GM18507 (cell line): ENCODE measurements around the gene RGS6.
A peak's percentile ranks its signal among the peaks of the same experiment; 100 is the strongest.

Source experiments
- DNase-seq: peaks from one replicate; pipeline ENCODE4 v3.0.0; 2011; ENCODE audit warnings: low read depth; ENCODE audit not compliant: insufficient read length; ENCODE audit errors: extremely low spot score
- FAIRE-seq: peaks from 2 replicates; lab custom pipeline; 2011; peaks lifted over from hg19 to GRCh38; lab: Jason Lieb, UNC

Gene RGS6

DNA sequence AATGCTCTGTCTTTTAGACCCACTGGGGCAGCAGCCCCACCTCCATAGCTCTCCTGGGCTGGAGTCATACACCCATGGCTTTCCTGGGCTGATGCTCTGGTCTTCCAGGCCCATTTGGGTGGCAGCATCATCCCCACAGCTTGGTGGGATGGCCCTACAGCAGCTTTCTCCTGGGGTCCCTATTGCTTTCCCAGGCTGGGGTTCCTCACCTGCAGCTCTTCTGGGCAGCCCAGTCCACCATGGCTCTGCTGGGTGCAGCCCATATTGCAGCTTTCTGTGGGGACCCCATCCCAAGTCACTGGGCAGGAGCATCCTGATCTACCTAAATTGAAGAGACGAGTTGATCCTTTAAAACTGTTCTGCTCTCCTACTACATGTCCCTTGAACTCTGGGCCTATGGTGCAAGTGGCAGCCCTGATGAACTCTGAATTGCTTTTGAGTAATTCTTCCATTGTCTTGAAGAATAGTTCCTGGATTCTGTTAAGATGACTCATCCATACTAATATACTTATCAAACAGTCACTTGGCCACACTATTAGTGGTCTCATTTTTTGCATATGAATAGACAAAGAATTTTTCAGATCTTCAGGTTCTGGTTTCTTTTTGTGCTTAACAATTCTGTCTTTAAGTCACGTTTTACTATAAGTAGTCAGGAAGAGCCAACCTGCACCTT, 571.6 kb downstream of the RGS6 start:
- no peak for DNase-seq
- FAIRE-seq: no peak

DNA sequence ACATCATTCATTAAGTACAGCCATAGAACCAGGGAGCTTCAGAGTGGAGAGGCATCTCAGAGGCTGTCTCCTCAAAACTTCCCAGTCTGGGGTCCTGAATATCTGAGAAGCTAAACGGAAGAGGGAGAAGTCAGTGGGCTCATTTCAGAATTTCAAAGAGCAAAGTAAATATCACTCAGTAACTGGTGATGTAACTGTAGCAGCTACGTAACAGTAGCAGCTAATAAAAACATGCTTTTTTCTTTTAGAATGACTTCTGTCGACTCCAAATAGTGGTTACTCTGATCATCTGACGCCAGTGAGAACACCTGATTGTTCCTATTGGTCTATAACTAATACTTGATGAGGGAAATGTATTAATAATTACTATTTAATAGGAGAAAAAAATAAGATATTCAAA, 578.3 kb downstream of the RGS6 start:
- DNase-seq (no peak), FAIRE-seq (no peak)

DNA sequence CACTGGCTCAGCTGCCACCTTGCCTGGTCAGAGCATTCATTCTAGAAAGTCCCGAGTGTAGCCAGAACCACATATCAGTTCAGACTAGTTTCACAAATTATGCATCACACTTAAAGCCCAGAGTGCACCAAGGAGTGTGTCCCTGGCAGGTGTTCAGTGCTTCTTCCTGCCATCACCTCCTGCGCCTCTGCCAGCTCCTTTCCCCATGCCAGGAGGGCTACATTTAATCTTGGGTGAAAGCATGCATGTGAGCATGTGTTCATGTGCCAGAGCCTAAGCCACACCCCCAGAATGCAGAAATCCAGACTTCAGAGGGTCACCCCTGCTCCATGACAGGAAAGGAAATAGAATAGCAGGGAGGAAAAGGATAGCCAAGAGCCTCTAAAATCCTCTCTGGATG, 580.1 kb downstream of the RGS6 start:
- DNase-seq (no peak), FAIRE-seq (no peak)

DNA sequence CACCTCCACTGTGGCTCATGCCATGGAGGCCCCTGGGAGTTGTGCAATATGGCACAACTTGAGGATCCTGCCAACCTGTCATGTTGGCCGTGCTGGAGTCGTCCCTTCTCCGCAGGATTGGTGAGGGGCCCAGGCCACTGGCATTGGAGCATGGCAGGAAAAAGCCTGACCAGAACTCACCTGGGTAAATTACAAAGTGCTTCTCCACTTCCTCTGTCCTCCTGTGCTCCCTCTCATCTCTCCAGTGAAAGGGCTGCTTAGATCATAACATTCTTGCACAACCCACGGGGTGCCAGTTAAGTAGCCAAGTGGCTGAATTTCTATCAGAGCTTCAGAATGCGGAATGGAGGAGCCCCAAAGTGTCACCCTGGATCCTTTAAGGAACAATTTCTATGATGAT, 580.7 kb downstream of the RGS6 start:
- DNase-seq: no peak
- FAIRE-seq: no peak

- no peak for FAIRE-seq
- no peak for DNase-seq
Measured at GRCh38 chr14:72513346-72513745, 581.1 kb downstream of the RGS6 start.

- DNase-seq (no peak), FAIRE-seq (peak; percentile 73)
Measured at GRCh38 chr14:72513965-72514659, 581.9 kb downstream of the RGS6 start.

GRCh38 chr14:72514660-72515025, 582.4 kb downstream of the RGS6 start:
- FAIRE-seq (no peak), DNase-seq (no peak)

DNA sequence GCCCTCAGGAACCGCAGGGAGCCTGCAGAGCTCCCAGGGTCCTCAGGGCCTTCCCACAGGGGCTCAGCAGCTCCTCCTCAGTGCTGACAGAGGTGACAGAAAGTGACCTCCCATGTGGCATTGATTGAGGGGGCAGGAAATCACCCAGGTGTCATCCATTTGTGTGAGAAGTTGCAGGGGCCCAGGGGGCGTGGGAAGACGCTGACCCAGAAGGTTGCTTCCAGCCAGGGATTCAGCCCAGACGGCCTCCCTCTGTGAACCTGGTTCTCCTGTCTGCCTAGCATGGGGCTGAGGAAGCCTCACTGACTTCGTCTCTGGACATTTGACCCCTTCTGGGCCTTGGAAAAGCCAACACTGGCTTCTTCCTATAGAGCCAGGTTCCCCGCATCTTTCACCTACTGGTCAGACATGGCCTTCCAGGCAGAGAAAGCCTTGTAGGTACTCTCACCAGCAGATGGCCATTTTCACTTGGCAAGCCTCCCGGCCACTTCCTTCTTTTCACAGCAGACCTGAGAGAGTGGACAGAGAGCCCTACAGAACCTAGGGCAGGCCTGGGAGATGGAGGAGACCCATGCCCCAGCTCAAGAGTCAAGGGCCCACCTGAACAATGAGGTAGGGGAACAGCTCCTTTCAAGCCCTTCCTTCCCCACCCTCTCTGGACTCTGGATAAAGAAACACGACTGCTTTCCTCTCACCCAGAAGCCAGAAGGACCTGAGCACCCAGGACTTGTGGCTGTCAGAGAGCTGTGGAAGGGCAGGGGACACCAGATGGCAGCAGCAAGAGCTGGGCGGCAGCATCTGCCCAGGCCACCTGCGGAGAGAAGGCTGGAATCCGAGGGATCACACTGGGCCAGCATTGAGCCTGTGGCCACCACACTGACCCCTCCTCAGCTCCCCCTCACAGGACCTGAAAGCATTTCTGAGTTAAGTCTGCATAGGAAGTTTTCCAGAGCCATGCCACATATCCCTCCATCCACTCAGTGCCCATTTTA, 583.8 kb downstream of the RGS6 start:
- no peak for DNase-seq
- FAIRE-seq: no peak

- DNase-seq (peak; percentile 15), FAIRE-seq (peak; percentile 90)
Measured at GRCh38 chr14:72516936-72517700, 584.9 kb downstream of the RGS6 start.

DNA sequence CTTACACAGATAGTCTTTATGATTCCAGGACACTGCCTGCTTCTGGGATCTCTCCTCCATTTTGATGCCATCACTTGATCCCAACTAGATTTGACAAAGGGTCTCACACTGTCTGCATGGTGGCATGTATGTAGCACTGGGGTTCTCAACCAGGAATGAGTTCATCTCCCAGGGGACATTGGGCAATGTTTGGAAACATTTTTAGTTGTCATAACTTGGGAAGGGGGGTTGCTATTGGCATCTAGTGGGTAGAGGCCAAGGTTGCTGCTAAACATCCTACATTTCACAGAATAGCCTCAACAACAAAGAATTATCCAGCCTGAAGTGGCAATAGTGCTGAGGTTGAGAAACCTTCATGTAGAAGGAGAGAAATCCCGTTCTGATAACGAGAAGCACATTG, 585.5 kb downstream of the RGS6 start:
- DNase-seq: no peak
- no peak for FAIRE-seq

GRCh38 chr14:72518809-72519377, 586.7 kb downstream of the RGS6 start:
- DNase-seq: peak; percentile 30
- peak; percentile 86 for FAIRE-seq

DNA sequence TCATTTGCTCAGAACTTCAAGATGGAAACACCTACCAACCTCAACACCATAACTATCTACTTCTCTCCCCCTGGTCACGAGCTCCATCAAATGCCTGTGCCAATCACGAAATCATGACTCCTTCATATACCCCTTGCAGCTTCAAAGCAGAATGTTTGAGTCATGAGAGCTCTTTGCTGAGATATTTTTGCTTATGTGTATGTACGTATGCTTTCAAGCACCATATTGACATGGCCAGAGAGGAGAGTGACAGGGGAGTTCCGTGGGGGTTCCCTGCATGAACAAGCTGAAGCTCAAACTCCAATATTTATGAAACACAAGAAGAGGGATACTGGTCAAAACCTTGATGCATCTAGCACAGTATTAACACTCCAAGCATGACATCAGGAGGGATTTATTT, 587.3 kb downstream of the RGS6 start:
- no peak for DNase-seq
- FAIRE-seq: no peak

DNA sequence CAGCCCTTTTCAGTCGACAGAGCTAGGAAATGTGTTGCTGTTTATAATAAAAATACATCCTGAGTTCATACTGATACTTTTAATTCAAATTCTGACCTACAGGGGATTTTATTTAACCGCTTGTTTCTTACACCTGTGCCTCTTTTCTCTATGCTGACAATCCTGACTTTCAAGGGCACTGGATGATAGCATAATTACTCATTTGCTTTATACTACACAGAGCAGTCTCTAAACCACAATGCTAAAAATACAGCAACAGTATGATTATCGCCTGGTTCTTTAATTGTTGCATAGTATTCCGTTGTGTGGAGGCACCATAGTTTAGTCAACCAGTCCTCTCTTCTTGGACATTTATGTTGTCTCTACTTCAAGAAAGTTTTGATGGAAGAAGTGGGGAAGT, 588.8 kb downstream of the RGS6 start:
- FAIRE-seq: peak; percentile 45
- DNase-seq: no peak

DNA sequence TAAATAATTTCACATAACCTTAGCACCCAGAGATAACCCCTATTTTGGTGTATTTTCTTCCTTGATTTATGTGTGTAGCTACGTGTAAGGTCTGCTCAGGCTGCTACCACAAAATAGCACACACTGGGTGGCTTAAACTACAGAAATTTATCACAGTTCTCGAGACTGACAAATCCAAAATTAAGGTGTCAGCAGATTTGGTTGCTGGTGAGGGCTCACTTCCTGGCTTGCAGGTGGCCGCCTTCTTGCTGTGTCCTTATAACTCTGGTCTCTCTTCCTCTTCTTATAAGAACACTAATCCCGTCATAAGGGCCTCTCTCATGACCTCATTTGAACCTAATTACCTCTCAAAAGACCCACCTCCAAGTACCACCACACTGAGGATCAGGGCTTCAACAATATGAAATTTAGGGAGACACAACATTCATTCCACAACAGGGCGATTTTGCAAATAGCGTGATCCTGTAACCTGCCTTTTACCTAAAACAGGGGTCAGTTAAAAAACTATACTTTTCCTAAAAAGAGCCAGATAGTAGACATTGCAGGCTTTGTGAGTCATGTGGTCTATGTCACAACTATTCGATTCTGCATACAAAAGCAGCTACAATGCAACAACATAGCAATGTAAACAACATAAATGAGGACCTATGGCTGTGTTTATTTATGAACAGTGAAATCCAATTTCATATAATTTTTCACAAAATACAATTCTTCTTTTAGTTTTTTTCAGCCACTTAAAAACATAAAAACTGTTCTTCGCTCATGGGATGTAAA, 589.9 kb downstream of the RGS6 start:
- peak; percentile 53 for FAIRE-seq

GRCh38 chr14:72522847-72523246, 590.6 kb downstream of the RGS6 start:
- FAIRE-seq (no peak), DNase-seq (no peak)

More for the DNA sequence above, 589.9 kb downstream of the RGS6 start:
- no peak for DNase-seq

DNA sequence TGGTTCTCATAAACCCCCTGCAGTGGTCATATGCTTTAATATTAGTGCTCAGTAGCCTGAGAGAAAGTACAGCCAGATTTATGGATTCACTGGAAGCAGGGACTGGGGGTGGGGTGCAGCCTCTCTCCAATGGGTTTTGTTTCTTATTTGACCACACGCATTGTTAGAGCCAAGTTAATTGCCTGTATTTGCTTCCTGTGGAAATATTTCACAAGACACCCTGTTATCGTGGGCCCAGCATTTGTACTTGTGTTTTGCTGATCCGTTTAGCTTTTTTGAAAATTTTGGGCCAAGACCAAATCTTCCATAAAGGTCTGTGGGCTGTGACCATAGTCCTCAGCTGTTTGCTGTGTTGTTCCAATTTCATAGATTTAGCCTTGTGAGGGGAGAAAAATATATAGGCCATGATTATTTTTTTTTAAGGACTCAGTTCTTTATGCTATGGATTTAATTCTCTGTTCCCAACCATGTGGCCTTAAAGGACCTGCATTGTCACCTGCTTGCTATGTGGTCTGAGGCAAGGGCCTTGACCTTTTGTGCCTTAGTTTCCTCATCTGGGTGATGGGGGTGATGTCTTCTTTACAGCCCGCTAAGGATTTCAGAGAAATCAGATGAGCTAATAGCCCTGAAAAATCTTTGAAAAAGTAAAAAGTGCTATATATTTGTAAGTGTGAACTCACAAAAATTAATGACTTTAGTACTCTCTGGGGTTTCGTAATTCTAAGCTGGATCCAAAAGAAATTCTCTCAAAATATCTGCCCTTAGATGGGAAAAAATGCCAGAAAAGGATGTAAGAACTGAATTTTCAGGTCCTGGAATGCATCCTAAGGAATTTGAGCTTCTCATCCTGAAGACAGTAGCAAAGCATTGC, 591.4 kb downstream of the RGS6 start:
- DNase-seq (no peak), FAIRE-seq (no peak)

GRCh38 chr14:72524295-72524629, 592.0 kb downstream of the RGS6 start:
- DNase-seq (no peak), FAIRE-seq (no peak)
